ENCODE measurements around the gene TOR1AIP1.
"Not testable (repeated sequence)": the region's sequence is repeated elsewhere in the genome, so short reads cannot be mapped to it uniquely, and the experiment has no call there.

The TOR1AIP1 gene

GRCh38 chr1:179955287-179955680, 73.2 kb downstream of the TOR1AIP1 start:
- H3K27ac ChIP-seq: peak overlapping the region; percentile 89
- TF ChIP-seq CTCF (IDR thresholded peaks at IDR 0.05): 0 out of 2 replicates have a peak, but pooled peaks have one; percentile 3
- TF ChIP-seq ZFX (IDR thresholded peaks at IDR 0.05; ENCODE audit: borderline replicate concordance): no peak

GRCh38 chr1:179955731-179956130, 73.6 kb downstream of the TOR1AIP1 start:
- H3K27ac ChIP-seq: peak overlapping the region; percentile 89; the same call in 1 of the 2 replicates

GRCh38 chr1:179958359-179958758, 76.3 kb downstream of the TOR1AIP1 start:
- no peak for TF ChIP-seq ZFX (IDR thresholded peaks at IDR 0.05; ENCODE audit: borderline replicate concordance)
- no peak for TF ChIP-seq CTCF (IDR thresholded peaks at IDR 0.05)
- H3K27ac ChIP-seq: no peak overlapping the region

More at GRCh38 chr1:179955731-179956130, 73.6 kb downstream of the TOR1AIP1 start:
- TF ChIP-seq CTCF (IDR thresholded peaks at IDR 0.05): no peak
- TF ChIP-seq ZFX (IDR thresholded peaks at IDR 0.05; ENCODE audit: borderline replicate concordance): no peak

- H3K27ac ChIP-seq: not testable (repeated sequence)
Observed at GRCh38 chr1:179962168-179962567, 80.1 kb downstream of the TOR1AIP1 start.

GRCh38 chr1:179966551-179966950, 84.5 kb downstream of the TOR1AIP1 start:
- no peak overlapping the region for H3K27ac ChIP-seq
- TF ChIP-seq CTCF (IDR thresholded peaks at IDR 0.05) (no peak), ZFX (IDR thresholded peaks at IDR 0.05; ENCODE audit: borderline replicate concordance) (no peak)

- TF ChIP-seq ZFX (IDR thresholded peaks at IDR 0.05; ENCODE audit: borderline replicate concordance) (no peak), CTCF (IDR thresholded peaks at IDR 0.05) (no peak)
- H3K27ac ChIP-seq: no peak overlapping the region
Observed at GRCh38 chr1:179968284-179968993, 86.4 kb downstream of the TOR1AIP1 start.

- no peak overlapping the region for H3K27ac ChIP-seq
- TF ChIP-seq CTCF (IDR thresholded peaks at IDR 0.05) (no peak), ZFX (IDR thresholded peaks at IDR 0.05; ENCODE audit: borderline replicate concordance) (no peak)
Observed at GRCh38 chr1:179968994-179969919, 87.2 kb downstream of the TOR1AIP1 start.

All from 22Rv1 (cell line).